CD1c-positive myeloid dendritic cell (primary cell): ENCODE results near the gene TBC1D4.
A peak's percentile ranks its signal among the peaks of the same experiment; 100 is the strongest.

Source experiments
- DNase-seq: peaks from one replicate; pipeline ENCODE4 v3.0.0-alpha.2; 2016; ENCODE audit errors: extremely low spot score

Gene TBC1D4, protein sequence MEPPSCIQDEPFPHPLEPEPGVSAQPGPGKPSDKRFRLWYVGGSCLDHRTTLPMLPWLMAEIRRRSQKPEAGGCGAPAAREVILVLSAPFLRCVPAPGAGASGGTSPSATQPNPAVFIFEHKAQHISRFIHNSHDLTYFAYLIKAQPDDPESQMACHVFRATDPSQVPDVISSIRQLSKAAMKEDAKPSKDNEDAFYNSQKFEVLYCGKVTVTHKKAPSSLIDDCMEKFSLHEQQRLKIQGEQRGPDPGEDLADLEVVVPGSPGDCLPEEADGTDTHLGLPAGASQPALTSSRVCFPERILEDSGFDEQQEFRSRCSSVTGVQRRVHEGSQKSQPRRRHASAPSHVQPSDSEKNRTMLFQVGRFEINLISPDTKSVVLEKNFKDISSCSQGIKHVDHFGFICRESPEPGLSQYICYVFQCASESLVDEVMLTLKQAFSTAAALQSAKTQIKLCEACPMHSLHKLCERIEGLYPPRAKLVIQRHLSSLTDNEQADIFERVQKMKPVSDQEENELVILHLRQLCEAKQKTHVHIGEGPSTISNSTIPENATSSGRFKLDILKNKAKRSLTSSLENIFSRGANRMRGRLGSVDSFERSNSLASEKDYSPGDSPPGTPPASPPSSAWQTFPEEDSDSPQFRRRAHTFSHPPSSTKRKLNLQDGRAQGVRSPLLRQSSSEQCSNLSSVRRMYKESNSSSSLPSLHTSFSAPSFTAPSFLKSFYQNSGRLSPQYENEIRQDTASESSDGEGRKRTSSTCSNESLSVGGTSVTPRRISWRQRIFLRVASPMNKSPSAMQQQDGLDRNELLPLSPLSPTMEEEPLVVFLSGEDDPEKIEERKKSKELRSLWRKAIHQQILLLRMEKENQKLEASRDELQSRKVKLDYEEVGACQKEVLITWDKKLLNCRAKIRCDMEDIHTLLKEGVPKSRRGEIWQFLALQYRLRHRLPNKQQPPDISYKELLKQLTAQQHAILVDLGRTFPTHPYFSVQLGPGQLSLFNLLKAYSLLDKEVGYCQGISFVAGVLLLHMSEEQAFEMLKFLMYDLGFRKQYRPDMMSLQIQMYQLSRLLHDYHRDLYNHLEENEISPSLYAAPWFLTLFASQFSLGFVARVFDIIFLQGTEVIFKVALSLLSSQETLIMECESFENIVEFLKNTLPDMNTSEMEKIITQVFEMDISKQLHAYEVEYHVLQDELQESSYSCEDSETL (N-terminal part only)

GRCh38 chr13:75482070-75482819, at the start of gene TBC1D4:
TBC1D4 (minus strand) TSS chr13:75482169; CDS start chr13:75481767, 402 bp downstream.
- DNase-seq = peak; percentile 93

GRCh38 chr13:75530549-75530961, 48.6 kb upstream of the TBC1D4 start:
- DNase-seq = no peak

DNA sequence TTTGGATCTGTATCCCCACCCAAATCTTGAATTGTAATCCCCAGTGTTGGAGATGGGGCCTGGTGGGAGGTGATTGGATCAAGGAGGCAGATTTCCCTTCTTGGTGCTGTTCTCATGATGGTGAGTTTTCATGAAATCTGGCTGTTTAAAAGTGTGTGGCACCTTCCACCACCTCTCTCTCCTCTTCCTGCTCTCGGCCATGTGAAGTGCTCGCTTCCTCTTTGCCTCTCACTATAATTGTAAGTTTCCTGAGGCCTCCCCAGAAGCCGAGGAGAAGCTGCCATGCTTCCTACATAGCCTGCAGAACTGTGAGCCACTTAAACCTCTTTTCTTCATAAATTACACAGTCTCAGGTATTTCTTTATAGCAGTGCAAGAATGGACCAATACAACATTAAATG, 40.0 kb upstream of the TBC1D4 start:
- DNase-seq = no peak

DNA sequence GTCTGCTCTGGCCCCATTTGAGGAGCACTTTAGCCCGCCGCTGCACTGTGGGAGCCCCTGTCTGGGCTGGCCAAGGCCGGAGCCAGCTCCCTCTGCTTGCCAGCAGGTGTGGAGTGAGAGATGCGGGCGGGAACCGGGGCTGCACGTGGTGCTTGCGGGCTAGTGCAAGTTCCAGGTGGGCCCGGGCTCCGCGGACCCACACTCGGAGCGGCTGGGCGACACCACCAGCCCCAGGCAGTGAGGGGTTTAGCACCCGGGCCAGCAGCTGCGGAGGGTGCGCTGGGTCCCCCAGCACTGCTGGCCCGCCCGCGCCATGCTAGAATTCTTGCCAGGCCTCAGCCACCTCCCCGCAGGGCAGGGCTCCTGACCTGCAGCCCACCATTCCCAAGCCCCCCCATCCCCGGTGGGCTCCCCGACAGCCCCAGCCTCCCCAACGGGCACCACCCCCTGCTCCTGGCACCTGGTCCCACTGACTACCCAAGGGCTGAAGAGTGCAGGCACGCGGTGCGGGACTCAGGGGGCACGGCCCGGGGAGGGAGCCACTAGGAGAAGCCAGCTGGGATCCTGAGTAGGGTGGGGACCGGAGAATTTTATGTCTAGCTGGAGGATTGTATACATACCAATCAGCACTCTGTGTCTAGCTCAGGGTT, 36.6 kb upstream of the TBC1D4 start:
- no peak for DNase-seq

GRCh38 chr13:75514080-75514995, 32.4 kb upstream of the TBC1D4 start:
- peak; percentile 44 for DNase-seq

GRCh38 chr13:75513271-75513670, 31.3 kb upstream of the TBC1D4 start:
- peak; percentile 50 for DNase-seq

- peak; percentile 66 for DNase-seq
Measured at GRCh38 chr13:75512253-75512652, 30.3 kb upstream of the TBC1D4 start.

GRCh38 chr13:75511051-75511625, 29.2 kb upstream of the TBC1D4 start:
- no peak for DNase-seq

- DNase-seq = no peak
Measured at GRCh38 chr13:75508002-75508548, 26.1 kb upstream of the TBC1D4 start.

DNA sequence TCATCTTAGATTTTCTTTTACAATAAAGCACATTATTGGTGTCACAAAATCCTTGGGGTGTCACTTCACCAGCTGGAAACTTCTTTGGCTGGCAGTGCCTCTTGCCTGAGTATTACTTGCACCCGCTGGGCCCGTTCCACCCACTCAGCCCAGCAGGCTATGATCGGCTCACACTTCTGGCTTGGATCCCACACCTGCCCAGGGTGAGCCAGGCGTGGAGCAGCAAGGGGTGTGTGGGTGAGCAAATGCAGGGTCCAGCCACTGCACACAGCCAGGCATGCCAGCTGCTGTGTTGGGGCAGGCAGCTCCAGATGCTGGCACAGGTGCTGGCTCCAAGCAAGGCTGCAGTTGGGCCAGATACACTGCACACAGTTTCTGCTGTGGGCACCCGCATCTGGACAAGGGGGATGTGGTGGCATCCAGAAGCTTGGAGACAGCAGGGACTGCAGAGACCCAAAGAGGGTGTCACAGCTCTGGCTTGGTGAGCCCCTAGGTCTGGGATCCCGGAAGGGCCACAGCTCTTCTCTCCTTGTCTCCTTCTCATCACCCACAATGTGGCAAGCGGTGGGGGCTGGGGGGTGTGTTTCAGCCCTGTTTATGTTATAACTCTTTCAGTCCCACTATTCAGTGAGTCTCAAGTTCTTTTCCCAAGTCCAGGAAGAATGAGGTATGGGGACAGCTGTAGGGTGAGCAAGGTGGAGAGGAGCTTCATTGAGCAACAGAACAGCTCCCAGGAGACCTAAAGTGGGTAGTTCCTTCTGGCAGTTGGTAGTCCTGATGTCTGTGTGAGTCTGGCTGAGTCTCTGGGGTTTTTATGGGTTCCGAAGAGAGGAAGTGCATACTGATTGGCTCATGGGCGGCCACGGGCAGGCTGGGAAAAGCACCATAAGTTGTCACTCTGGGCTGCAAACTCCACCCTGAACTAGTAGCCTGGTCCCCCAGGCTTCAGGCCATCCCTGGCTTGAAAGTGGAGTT, 25.3 kb upstream of the TBC1D4 start:
- DNase-seq = peak; percentile 48

- DNase-seq = peak; percentile 72
Measured at GRCh38 chr13:75506018-75506417, 24.0 kb upstream of the TBC1D4 start.

DNA sequence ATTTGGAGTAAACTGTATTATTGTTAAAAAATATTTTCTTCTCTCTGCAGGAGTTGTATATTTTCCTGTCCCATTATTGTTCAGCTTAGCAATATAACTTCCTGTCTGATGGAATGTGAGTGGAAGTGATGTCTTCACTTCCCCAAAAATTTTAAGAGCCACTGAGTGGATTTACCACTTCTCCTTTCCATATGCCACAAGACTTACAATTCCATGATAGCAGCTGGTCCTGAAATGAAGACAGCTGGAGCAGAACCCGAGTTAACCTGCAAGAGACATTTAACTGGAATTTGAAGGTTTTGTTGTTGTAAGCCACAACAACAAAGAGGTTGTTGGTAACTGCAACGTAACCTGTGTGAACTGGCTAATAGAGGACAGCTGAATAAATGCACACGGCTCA, 23.4 kb upstream of the TBC1D4 start:
- DNase-seq = peak; percentile 88

- DNase-seq = no peak
Measured at GRCh38 chr13:75495938-75496337, 14.0 kb upstream of the TBC1D4 start.

- DNase-seq = no peak
Measured at GRCh38 chr13:75494491-75494890, 12.5 kb upstream of the TBC1D4 start.

GRCh38 chr13:75493156-75493555, 11.2 kb upstream of the TBC1D4 start:
- DNase-seq = no peak

DNA sequence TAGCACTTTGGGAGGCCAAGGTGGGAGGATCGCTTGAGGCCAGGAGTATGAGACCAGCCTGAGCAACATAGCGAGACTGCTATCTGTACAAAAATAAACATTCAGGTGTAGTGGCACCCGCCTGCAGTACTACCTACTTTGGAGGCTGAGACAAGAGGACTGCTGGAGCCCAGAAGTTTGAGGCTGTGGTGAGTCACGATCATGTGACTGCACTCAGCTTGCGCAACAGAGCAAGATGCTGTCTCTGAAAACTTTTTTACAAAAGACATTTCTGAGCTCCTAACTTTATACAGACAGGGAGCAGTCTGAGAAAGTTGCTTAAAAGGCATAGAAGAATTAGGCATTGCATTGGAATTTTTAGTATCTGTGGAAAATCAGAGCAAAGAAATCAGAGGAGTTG, 10.4 kb upstream of the TBC1D4 start:
- DNase-seq = no peak

DNA sequence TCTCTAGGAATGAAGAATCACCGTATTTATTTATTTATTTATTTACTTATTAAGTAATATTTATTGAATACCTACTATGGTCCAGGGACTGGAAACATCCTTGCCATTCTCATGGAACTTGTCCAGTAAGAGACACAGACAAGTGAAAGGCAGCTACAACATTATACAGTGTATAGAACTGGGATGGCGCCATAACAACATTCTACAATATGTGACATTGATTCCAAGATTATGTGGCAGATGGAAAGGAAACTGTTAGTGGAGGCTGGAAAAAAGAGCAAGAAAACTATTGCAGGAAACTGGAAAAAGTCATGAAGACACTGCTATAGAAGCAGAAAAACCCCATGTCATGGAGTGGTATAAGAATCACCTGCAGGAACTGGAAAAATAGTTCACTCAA, 9.4 kb upstream of the TBC1D4 start:
- DNase-seq = no peak
